HG02943 (cell line): ENCODE results near the gene METTL22.

ENCODE experiments used
- ATAC-seq: cut with Tn5 transposase; IDR thresholded peaks from one replicate; pipeline ENCODE4 v1.9.1; 2021; ENCODE audit warnings: mild to moderate bottlenecking, low read depth, moderate library complexity; ENCODE audit not compliant: unreplicated experiment

The METTL22 gene

DNA sequence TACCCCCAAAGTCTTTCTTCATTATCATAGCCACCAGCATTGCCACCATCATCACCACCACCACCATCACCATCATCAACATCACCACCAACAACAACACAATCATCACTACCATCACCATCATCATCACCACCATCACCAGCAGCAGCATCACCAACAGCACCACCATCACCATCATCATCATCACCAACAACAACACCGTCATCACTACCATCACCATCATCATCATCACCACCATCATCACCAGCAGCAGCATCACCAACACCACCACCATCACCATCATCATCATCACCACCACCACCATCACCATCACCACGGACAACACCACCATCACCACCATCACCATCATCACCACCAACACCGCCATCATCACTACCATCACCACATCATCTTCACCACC, 30.7 kb upstream of the METTL22 start:
- no peak for ATAC-seq

- no peak for ATAC-seq
Observed at GRCh38 chr16:8591451-8591850, 30.0 kb upstream of the METTL22 start.

- no peak for ATAC-seq
Observed at GRCh38 chr16:8594149-8594666, 27.3 kb upstream of the METTL22 start.

DNA sequence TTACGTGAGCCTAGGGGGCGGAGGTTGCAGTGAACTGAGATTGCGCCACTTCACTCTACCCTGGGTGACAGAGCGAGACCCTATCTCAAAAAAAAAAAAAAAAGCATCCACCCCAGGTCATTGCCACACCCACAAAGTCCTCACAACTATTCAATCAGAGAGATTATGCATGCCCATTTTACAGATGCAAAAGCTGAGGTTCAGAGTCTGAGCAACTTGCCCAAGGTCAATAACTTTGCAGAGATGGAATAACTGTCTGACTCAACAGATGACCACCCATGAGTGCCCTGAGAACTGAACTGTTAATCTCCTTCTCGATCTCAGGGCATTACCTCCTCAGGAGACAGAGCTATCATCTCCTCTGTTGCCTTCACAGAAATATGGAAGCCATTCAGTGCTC, 25.7 kb upstream of the METTL22 start:
- ATAC-seq: no peak

GRCh38 chr16:8596581-8596980, 24.9 kb upstream of the METTL22 start:
- ATAC-seq: no peak

- no peak for ATAC-seq
Observed at GRCh38 chr16:8600144-8600775, 21.2 kb upstream of the METTL22 start.

DNA sequence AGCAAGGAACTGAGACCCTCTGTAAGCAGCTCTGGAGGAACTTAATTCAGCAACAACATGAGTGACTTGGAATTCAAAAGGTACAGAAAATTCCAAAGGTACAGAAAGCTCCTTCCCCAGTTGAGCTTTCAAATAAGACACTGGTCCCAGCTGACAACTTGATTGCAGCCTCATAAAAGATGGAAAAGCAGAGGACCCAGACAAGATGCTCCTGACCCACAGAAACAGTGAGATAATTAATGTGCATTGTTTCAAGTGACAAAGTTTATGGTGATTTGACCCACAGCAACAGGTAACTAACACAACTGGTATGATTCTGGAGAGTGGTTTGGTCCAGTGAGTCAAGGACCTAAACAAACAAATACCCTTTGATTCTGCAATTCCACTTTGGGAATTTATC, 15.9 kb upstream of the METTL22 start:
- no peak for ATAC-seq

DNA sequence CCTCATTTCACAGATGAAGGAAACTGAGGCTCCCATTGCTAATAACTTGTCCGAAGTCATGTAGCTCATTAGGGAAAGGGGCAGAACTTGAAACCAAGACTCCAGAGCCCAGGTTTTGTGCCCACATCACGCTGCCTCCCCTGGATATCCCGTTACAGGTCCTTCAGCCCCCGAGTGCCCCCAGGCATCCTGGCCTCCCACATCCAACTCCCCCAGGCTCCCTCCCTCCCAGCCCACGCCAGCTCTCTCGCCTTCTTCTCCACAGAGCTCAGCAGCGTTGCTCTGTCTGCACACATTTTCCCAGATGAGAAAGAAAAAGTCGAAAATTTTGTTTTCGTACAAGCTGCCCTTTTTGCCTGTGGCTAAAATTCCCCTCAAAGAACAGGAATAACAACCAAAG, 14.3 kb upstream of the METTL22 start:
- ATAC-seq: no peak

DNA sequence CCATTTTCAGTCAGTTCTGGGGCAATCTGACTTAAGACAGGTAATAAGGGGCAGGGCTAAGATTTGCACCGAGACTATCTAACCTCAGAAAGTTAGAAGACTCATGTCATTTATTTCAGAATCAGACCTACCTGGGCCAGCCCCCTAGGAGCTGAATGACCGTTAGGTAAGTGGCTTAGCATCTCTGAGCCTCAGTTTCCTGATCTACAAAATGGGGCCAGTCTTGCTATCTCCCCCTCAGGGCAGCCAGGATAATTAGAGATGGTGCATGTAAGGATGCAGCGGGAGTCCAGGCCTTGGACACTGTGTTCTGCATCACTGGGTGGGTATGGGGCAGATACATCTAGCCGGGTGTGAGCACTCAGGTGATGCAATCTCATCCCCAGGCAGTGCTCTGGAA, 10.4 kb upstream of the METTL22 start:
- no peak for ATAC-seq

- ATAC-seq: no peak
Observed at GRCh38 chr16:8611886-8612600, 9.5 kb upstream of the METTL22 start.

GRCh38 chr16:8614435-8615029, 7.0 kb upstream of the METTL22 start:
- ATAC-seq: no peak

DNA sequence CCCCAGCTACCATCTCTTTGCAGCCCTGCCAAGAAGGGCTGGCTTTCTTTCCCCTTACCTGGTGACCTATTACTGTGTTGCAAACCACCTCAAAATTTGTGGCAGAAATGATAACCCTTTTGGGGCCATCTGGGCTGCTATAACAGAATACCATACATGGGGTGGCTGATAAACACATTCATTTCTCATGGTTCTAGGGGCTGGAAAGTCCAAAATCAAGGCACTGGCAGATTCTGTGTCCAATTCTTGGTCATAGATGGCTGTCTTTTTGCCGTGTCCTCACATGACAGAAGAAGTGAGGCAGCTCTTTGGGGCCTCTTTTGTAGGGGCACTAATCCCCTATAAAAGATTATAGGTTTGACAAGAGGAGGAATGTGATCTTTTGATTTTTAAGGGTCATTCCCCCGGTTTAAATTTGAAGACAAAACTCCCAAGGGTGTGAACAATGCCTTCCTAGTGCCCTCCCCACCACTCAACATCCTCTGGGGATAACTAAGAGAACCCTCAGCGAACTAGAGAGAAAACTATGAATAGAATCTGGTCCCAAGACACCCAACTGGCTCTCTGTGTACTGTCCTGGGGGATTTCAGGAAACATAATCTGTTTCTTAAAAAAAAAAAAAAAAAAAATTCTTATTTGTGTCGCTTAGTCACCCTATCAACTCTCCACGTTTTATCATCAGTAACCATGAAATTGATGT, 1.7 kb upstream of the METTL22 start:
- no peak for ATAC-seq

DNA sequence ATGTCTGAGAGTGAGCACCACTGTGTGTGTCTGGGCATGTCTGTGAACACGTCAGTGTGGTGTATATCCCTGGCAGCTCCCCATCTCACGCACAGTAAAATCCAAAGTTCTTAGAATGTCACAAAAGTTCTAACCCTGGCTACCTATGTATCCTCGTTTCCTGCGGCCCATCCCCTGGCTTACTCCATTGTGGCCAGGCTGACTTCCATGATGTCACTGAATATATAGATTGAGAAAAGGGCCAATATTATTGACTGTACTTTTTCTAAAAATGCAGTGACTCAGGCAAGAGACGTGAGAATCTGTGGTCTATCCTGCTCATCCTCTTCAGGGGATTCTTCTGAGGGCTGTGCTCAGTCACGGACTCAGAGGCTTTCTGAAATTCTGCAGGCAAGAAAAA, 963 bp upstream of the METTL22 start:
- no peak for ATAC-seq

DNA sequence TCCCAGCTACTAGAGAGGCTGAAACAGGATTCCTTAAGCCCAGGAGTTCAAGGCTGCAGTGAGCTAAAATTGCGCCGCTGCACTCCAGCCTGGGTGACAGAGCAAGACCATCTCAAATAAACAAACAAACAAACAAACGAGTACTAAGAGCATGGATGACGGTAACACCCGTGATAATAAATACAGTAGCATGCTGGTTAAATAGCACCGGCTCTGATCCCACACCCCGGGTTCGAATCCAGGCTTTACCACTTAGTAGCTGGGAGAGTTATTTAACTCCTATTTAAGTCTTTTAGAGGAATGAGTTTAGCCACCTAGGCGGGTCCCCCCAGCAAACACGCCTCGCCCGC, 301 bp upstream of the METTL22 start:
- ATAC-seq: no peak

DNA sequence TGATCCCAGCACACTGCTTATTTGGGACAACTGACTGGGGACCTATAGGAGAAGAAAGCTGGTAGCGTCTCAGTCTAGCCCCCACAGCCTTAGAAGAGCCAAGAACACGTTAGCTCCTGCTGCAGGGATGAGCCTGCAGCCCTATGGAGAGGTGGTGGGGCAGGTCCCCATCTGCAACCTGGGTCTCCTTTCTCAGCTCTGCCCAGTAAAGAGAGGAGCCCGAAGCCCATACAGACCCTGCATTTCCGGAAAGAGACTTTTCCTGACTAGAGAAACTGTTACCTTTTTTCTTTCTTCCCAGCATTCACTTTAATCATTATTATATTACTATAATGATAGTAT, 788 bp downstream of the METTL22 start:
- peak; percentile 7 for ATAC-seq

- ATAC-seq: no peak
Observed at GRCh38 chr16:8623634-8624033, 2.1 kb downstream of the METTL22 start.

GRCh38 chr16:8625491-8626087, 4.1 kb downstream of the METTL22 start:
- ATAC-seq: no peak

GRCh38 chr16:8626946-8627345, 5.4 kb downstream of the METTL22 start:
- ATAC-seq: no peak

DNA sequence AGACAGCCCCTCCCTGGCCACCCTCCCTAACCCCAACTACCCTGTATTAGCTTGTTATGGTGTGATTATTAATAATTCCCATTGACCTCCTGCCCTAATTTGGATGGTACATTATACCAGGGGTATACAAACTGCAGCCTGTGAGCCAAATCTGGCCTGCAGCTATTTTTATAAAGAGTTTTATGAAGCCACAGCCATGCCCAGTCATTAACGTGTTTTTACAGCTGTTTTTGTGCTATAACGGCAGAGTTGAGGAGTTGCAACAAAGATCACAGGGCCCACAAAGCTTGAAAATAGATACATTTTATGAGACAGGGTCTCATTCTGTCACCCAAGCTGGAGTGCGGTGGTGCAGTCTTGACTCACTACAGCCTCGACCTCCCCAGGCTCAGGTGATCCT, 6.0 kb downstream of the METTL22 start:
- ATAC-seq: no peak

GRCh38 chr16:8628981-8629725, 7.7 kb downstream of the METTL22 start:
- no peak for ATAC-seq
